IPS DF 6.9 (cell line): Measurements from ENCODE around the gene BHMT2.

Experiments used
- DNase-seq: peaks from one replicate; pipeline ENCODE4 v3.0.0-alpha.2; 2013; ENCODE audit warnings: low read depth, low spot score
- H3K27ac ChIP-seq: one replicate; pipeline ENCODE4 v1.5.1; 2013; ENCODE audit warnings: low read length, control low read depth
- H3K27me3 ChIP-seq: 2 replicates; pipeline ENCODE4 v1.6.1; 2013; ENCODE audit warnings: mild to moderate bottlenecking, low read length; ENCODE audit not compliant: control insufficient read depth, insufficient read depth
- H3K36me3 ChIP-seq: 2 replicates; pipeline ENCODE4 v1.6.1; 2013; ENCODE audit warnings: low read length; ENCODE audit not compliant: control insufficient read depth, insufficient read depth
- H3K4me1 ChIP-seq: 2 replicates; pipeline ENCODE4 v1.6.1; 2013; ENCODE audit warnings: low read length; ENCODE audit not compliant: control insufficient read depth, insufficient read depth
- H3K4me3 ChIP-seq: 2 replicates; pipeline ENCODE4 v1.5.1; 2013; ENCODE audit warnings: mild to moderate bottlenecking, low read length
- H3K9me3 ChIP-seq: 2 replicates; pipeline ENCODE4 v1.6.1; 2013; ENCODE audit warnings: low read length, inconsistent platforms; ENCODE audit not compliant: control insufficient read depth, insufficient read depth
- WGBS: extraction: QIAGEN DNeasy Blood & Tissue Kit; methylation state at CpG from one replicate; pipeline ENCODE4 v1.1.7; 2013; ENCODE audit warnings: mixed read lengths, missing lambda C conversion rate; ENCODE audit not compliant: insufficient read length, insufficient coverage; 5-methylcytosine and 5-hydroxymethylcytosine counted together

Gene BHMT2

DNA sequence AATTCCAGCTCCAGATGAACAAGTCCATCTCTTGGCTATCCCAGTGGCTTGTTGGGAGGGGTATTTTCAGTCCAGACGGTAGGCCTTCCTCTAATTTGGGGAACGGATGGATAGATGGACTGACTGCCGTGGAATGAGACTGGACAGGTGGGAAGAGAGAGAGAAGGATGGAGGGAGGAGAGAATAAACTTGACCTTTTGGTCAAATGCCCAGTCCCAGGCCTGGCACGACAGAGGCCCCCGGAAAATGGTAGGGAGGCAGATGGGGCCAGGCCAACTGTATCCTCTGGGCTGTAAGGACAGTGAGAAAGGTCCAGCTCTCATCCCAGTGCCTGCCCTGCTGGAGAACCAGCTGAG lies 43.1 kb downstream of the BHMT2 start:
- no peaks in the 10 kb centered on the region for H3K4me1 ChIP-seq
- WGBS: no CpG with 5 or more reads among the region's 5 CpGs
- no peak for DNase-seq
- H3K36me3 ChIP-seq: no peaks in the 10 kb centered on the region
- H3K4me3 ChIP-seq: no peak overlapping the region; the same call in 1 of the 2 replicates
- H3K27me3 ChIP-seq: peaks cover 17% of the 10 kb centered on the region
- no peak overlapping the region for H3K27ac ChIP-seq
- H3K9me3 ChIP-seq: no peaks in the 10 kb centered on the region

DNA sequence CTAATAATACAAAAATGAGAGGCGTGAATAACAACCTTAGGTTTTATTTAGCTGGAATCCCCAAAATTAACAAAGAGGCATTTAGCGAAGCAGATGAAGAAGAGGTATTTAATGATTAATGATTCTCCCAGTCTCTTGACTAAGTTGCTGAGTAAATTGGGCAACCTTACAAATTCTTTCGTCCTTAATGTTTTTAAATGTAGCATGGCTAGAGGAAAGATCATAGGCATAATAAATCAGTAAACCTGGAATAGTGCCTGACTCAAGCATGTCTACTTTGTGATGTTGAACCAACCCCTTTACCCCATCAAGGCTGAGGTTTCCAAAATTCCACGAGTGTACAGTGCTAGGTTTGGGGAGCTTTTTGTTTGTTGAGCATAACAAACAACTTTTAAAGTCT lies 49.9 kb downstream of the BHMT2 start:
- Histone ChIP-seq H3K27me3 (no peaks in the 10 kb centered on the region), H3K4me1 (no peaks in the 10 kb centered on the region), H3K9me3 (no peaks in the 10 kb centered on the region), H3K36me3 (no peaks in the 10 kb centered on the region), H3K4me3 (no peak overlapping the region), H3K27ac (no peak overlapping the region)
- no CpG with 5 or more reads among the region's 4 CpGs for WGBS
- no peak for DNase-seq

DNA sequence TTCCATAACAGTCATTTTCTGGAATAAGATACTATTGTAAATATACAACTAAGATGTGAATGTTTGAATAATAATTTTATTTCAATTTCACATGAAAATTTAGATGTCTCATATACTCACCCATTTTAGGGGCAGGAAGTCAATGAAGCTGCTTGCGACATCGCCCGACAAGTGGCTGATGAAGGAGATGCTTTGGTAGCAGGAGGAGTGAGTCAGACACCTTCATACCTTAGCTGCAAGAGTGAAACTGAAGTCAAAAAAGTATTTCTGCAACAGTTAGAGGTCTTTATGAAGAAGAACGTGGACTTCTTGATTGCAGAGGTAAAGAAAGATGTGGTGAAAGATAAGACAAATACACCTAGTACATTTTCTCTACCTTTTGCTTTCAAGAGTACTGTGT lies 50.7 kb downstream of the BHMT2 start:
- Histone ChIP-seq H3K9me3 (no peaks in the 10 kb centered on the region), H3K27ac (no peak overlapping the region), H3K36me3 (no peaks in the 10 kb centered on the region), H3K27me3 (no peaks in the 10 kb centered on the region), H3K4me1 (no peaks in the 10 kb centered on the region), H3K4me3 (no peak overlapping the region)
- no peak for DNase-seq
- no CpG with 5 or more reads among the region's 4 CpGs for WGBS

DNA sequence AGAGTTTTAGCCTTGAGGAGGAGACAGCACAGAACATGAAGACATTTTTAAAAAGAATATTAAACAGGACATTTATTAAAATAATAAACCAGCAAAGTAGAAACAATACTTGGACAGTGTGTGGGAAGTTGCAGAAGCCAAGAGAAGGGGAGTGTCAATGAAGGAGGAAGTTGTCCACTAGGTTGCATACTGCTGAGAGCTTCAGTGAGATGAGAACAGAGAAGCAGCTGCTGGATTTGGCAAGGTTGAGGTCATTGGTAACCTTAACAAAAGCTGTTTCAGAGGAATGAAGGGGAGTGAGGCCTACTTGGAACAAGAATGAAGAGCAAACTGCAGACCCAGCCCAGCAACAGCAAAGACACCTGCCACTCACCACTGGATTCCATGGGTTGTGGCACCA lies 53.4 kb downstream of the BHMT2 start:
- Histone ChIP-seq H3K27ac (no peak overlapping the region), H3K4me1 (no peaks in the 10 kb centered on the region), H3K36me3 (no peaks in the 10 kb centered on the region), H3K27me3 (no peaks in the 10 kb centered on the region), H3K4me3 (no peak overlapping the region), H3K9me3 (no peaks in the 10 kb centered on the region)
- no peak for DNase-seq

DNA sequence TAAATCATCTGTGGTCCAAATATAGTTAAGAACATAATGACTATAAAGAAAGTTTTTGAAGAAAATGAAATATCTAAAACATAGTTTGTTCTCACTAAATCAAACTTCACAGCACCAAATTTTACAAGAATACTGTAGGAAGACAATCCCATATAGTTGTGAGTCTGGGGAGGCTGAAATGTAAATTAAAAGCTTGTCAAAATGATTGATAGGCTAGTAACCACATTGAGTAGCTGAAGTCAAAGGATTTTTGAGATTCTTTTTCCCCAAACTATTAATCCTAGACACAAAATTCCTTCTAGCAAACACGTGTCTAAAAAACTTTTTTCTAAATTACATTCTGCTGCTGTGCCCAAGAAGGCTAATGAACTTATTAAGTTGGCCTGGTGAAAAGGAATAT lies 55.0 kb downstream of the BHMT2 start:
- H3K4me1 ChIP-seq: no peaks in the 10 kb centered on the region
- no peaks in the 10 kb centered on the region for H3K27me3 ChIP-seq
- no peaks in the 10 kb centered on the region for H3K36me3 ChIP-seq
- H3K9me3 ChIP-seq: no peaks in the 10 kb centered on the region
- H3K4me3 ChIP-seq: no peak overlapping the region
- no peak for DNase-seq
- WGBS: no CpG with 5 or more reads among the region's 1 CpG
- H3K27ac ChIP-seq: no peak overlapping the region

DNA sequence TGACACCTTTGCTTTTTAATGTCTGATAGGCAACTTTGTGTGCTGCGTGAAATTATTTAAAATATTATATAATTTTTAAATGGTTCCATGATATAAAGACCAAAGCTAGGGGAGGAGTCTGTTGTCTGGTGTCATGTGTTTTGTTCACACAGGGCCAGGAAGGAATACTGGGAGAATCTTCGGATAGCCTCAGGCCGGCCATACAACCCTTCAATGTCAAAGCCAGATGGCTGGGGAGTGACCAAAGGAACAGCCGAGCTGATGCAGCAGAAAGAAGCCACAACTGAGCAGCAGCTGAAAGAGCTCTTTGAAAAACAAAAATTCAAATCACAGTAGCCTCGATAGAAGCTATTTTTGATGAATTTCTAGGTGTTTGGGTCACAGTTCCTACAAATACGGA lies 61.2 kb downstream of the BHMT2 start:
- H3K4me1 ChIP-seq: no peaks in the 10 kb centered on the region
- H3K27ac ChIP-seq: no peak overlapping the region
- H3K9me3 ChIP-seq: no peaks in the 10 kb centered on the region
- WGBS: no CpG with 5 or more reads among the region's 6 CpGs
- no peak for DNase-seq
- no peak overlapping the region for H3K4me3 ChIP-seq
- no peaks in the 10 kb centered on the region for H3K36me3 ChIP-seq
- no peaks in the 10 kb centered on the region for H3K27me3 ChIP-seq

DNA sequence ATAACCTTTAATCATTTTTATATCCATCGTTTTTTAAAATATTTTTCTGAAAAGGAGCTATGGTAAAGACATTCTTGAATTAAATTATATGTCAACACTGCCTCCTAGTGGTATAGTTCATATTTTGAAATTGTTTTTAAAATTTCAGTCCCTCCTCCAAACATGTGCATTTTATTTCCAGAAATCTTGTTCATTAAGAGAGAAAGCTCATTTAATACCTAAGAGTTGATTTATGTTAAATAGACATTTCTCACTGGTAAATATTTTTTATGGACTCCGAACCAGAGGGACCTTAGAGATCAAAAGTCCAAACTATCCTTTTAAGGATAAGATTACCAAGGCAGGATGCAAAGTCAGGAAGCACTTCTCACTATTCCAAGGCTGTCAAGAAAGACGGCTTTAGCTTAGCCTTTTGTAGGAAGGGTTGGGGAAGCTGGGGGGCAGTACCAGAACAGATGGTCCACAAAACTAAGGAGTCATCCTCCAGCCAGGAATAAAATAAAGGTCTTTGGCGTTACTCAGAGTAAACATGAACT lies 63.6 kb downstream of the BHMT2 start:
- no CpG with 5 or more reads among the region's 4 CpGs for WGBS
- H3K27ac ChIP-seq: no peak overlapping the region
- no peak for DNase-seq

DNA sequence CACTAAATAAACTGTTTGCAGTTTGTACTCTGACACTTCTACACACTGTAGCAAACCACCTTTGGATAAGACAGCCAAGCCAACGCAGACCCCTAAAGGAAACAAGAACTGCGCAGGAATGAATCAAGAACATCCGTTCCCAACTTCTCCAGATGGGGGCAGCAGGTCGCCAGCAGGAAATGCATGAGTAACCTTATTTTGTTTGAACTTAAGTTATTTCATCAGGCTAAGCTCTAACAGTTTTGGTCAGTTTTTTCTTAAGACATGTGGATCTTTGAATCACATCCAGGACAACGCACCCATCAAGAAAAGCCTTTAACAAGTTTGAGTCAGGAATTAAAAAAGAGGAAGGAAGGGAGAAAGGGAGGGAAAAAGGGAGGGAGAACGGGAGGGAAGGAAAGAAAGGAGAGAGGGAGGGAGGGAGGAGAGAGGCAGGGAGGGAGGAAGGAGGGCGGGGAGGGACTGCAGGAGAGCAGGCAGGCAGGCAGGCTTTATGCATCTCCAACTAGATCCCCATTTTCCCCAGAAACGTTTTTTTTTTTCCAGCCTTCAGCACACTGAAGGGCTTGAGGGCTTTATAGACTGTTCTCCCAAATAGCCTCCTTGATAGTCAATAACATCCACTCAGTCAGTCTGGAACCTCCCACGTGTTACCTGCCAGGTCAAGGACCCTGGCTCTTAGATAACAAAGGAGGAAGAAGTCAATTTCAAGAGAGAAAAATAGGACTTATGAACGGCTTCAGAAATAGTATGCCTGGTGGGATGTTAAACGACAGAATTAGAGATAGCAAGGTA lies 64.3 kb downstream of the BHMT2 start:
- Histone ChIP-seq H3K27me3 (no peaks in the 10 kb centered on the region), H3K4me1 (no peaks in the 10 kb centered on the region), H3K9me3 (no peaks in the 10 kb centered on the region), H3K4me3 (no peak overlapping the region; the same call in 1 of the 2 replicates), H3K27ac (no peak overlapping the region), H3K36me3 (no peaks in the 10 kb centered on the region; the same call in 1 of the 2 replicates)
- DNase-seq: no peak
- no CpG with 5 or more reads among the region's 11 CpGs for WGBS

More for the DNA sequence above, 63.6 kb downstream of the BHMT2 start:
- Histone ChIP-seq H3K4me3 (no peak overlapping the region), H3K9me3 (no peaks in the 10 kb centered on the region), H3K36me3 (no peaks in the 10 kb centered on the region; the same call in 1 of the 2 replicates), H3K4me1 (no peaks in the 10 kb centered on the region), H3K27me3 (no peaks in the 10 kb centered on the region)

DNA sequence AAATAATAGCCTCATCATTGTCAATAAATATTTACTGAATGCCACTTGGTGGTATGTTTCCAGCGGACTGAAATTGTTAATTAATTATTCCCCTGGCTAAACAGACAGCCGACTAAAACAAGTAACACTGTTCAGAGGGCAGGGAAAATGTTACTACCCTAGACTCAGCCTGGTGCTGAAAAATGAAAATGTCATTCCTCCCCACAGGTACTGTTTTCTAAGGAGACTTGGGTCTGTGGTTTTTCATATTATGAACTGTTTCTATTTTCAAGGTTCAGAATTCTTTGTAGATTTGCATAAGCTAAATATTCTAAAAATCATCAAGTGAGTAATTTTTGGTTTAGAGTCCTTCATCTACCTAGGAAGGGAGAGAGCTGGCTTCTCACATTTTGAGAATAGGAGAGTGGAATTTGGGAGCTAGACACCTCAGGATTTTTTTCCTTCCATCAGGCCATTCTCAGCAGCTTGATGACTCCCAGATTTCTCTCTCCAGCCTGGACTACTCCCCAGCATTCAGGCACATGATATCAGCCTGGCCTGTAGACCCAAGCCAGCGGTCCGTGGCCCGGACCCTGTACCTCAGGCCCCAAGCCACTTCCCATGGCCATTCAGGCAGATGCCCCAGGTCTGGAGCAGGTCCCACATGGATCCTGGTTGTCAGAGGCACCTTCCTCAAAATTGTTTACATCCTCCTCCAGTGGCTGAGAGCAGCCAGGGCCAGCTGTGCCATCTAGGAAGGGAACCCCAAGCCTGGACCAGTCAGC lies 66.4 kb downstream of the BHMT2 start:
- Histone ChIP-seq H3K36me3 (no peaks in the 10 kb centered on the region; the same call in 1 of the 2 replicates), H3K4me3 (no peak overlapping the region), H3K9me3 (no peaks in the 10 kb centered on the region), H3K4me1 (no peaks in the 10 kb centered on the region), H3K27me3 (no peaks in the 10 kb centered on the region), H3K27ac (no peak overlapping the region)
- DNase-seq: no peak
- WGBS: no CpG with 5 or more reads among the region's 5 CpGs

DNA sequence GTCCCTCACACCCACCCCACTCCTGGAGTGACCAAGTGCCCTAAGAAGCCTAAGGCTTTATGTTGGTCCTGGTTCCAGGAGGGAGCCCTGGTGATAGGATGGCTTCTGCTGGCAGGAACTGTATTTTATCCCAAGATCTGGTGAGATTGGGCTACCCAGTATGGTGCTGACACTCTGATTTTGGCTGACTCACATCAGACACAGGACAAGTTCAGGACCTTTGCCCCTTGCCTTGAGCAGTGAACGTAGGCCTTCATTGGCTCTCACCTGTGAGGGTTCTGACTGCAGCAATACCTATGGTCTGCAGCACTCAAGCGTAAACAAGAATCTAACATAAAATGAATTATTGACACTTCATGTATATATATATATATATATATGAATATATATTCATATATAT lies 67.1 kb downstream of the BHMT2 start:
- H3K9me3 ChIP-seq: no peaks in the 10 kb centered on the region
- DNase-seq: no peak
- no peak overlapping the region for H3K4me3 ChIP-seq
- WGBS: no CpG with 5 or more reads among the region's 2 CpGs
- no peaks in the 10 kb centered on the region for H3K4me1 ChIP-seq
- no peak overlapping the region for H3K27ac ChIP-seq
- no peaks in the 10 kb centered on the region for H3K27me3 ChIP-seq
- H3K36me3 ChIP-seq: no peaks in the 10 kb centered on the region; the same call in 1 of the 2 replicates
